K562 (cell line): Measurements from ENCODE around the gene CXCL6.

ENCODE experiments used
- CHD4 ChIP-seq: fragments of 200-600 bp; sonication (generic); IDR thresholded peaks from 3 replicates; pipeline ENCODE4 v1.6.1; 2012; ENCODE audit warnings: low read depth, mild to moderate bottlenecking, mixed read lengths, low read length, inconsistent platforms; ENCODE audit not compliant: insufficient read depth, insufficient replicate concordance, poor library complexity, severe bottlenecking
- DNMT1 ChIP-seq: fragments of 450-650 bp; IDR thresholded peaks from 2 replicates; pipeline ENCODE4 v1.6.1; 2016; ENCODE audit warnings: antibody characterized with exemption, mild to moderate bottlenecking
- ILK ChIP-seq: fragments of 450-650 bp; IDR thresholded peaks from 2 replicates; pipeline ENCODE4 v1.6.1; 2016; ENCODE audit warnings: missing genetic modification characterization, low read depth, mild to moderate bottlenecking, missing compliant biosample characterization, moderate library complexity, borderline replicate concordance
- PKNOX1 ChIP-seq: fragments of 450-650 bp; IDR thresholded peaks from 2 replicates; pipeline ENCODE4 v1.6.1; 2016
- PTTG1 ChIP-seq: fragments of 450-650 bp; IDR thresholded peaks from 2 replicates; pipeline ENCODE4 v1.6.1; 2016; ENCODE audit warnings: low read depth, mild to moderate bottlenecking, missing genetic modification characterization, missing compliant biosample characterization
- RAD51 ChIP-seq: fragments of 450-650 bp; IDR thresholded peaks from 2 replicates; pipeline ENCODE4 v1.7.1; 2016; ENCODE audit warnings: low read depth, mild to moderate bottlenecking, borderline replicate concordance
- TAF15 ChIP-seq: fragments of 200-400 bp; formaldehyde crosslinking; IDR thresholded peaks from 2 replicates; pipeline ENCODE4 v1.6.1; 2017; ENCODE audit warnings: mild to moderate bottlenecking, low read depth, low read length, moderate library complexity
- TGIF2 ChIP-seq: sonication (generic); formaldehyde crosslinking; IDR thresholded peaks from 2 replicates; pipeline ENCODE4 v1.8.1; 2022; ENCODE audit warnings: mild to moderate bottlenecking, missing genetic modification reagents, moderate library complexity
- WHSC1 ChIP-seq: IDR thresholded peaks from one replicate; pipeline ENCODE4 v1.6.1; 2012; ENCODE audit warnings: low read length, control low read depth, inconsistent platforms
- ZBTB43 ChIP-seq: sonication (generic); formaldehyde crosslinking; IDR thresholded peaks from 2 replicates; pipeline ENCODE4 v1.8.0; 2023; ENCODE audit warnings: mild to moderate bottlenecking, missing genetic modification reagents
- ZFP30 ChIP-seq: fragments of 250-450 bp; sonication (Bioruptor Pico); IDR thresholded peaks from 2 replicates; pipeline ENCODE4 v1.8.0; 2022; ENCODE audit warnings: moderate library complexity, mild to moderate bottlenecking, inconsistent platforms, borderline replicate concordance
- TF ChIP-seq, protein P1 (sequence below), 2 experiments: fragments of 450-650 bp; formaldehyde crosslinking in 1 of 2; IDR thresholded peaks; 2 replicates each; pipeline versions ENCODE4 v1.4.0 to v1.6.1; 2014 to 2020; ENCODE audit warnings: mild to moderate bottlenecking in 2 of 2, borderline replicate concordance in 1 of 2, low read depth in 1 of 2
- TF ChIP-seq, protein P2 (sequence below), 3 experiments: IDR thresholded peaks in 2 of 3; conservative IDR thresholded peaks in 1 of 3; 2 replicates each; pipeline ENCODE4 v1.5.1; 2011 to 2012; ENCODE audit warnings: low read length in 3 of 3, mild to moderate bottlenecking in 3 of 3, control low read depth in 2 of 3, improper control_type of control experiment in 1 of 3, inconsistent platforms in 1 of 3, low read depth in 1 of 3, mixed read lengths in 1 of 3, moderate library complexity in 1 of 3; ENCODE audit not compliant: insufficient read depth in 2 of 3

DNA sequence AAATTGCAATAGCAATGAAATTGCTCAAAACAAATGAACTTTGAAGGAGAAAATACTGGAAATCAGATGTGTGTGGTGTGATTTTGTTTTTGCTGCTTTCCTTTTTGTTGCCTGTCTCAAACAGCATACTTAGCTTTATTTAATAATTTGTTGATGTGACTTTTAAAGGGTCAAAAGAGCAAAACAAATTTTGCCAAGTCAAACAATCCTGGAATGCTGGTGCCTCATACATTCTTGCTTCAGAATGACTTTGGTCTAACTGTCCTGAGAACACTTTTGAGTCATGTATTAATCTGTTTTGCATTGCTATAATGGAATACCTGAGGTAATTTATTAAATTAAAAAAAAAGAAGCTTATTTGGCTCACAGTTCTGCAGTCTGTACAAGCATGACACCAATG is 20.0 kb downstream of the CXCL6 start:
- TF ChIP-seq DNMT1 = no peak
- TF ChIP-seq CHD4 = no peak
- TF ChIP-seq, protein P1, sequence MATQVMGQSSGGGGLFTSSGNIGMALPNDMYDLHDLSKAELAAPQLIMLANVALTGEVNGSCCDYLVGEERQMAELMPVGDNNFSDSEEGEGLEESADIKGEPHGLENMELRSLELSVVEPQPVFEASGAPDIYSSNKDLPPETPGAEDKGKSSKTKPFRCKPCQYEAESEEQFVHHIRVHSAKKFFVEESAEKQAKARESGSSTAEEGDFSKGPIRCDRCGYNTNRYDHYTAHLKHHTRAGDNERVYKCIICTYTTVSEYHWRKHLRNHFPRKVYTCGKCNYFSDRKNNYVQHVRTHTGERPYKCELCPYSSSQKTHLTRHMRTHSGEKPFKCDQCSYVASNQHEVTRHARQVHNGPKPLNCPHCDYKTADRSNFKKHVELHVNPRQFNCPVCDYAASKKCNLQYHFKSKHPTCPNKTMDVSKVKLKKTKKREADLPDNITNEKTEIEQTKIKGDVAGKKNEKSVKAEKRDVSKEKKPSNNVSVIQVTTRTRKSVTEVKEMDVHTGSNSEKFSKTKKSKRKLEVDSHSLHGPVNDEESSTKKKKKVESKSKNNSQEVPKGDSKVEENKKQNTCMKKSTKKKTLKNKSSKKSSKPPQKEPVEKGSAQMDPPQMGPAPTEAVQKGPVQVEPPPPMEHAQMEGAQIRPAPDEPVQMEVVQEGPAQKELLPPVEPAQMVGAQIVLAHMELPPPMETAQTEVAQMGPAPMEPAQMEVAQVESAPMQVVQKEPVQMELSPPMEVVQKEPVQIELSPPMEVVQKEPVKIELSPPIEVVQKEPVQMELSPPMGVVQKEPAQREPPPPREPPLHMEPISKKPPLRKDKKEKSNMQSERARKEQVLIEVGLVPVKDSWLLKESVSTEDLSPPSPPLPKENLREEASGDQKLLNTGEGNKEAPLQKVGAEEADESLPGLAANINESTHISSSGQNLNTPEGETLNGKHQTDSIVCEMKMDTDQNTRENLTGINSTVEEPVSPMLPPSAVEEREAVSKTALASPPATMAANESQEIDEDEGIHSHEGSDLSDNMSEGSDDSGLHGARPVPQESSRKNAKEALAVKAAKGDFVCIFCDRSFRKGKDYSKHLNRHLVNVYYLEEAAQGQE (IDR thresholded peaks at IDR 0.05; ENCODE audit: borderline replicate concordance) = no peak
- TF ChIP-seq, protein P1 (CRISPR knock-in tag; IDR thresholded peaks at IDR 0.05; ENCODE audit: low read depth) = no peak
- TF ChIP-seq PKNOX1 = no peak
- TF ChIP-seq ILK (tag) = no peak
- TF ChIP-seq TAF15 = no peak
- TF ChIP-seq, protein P2, sequence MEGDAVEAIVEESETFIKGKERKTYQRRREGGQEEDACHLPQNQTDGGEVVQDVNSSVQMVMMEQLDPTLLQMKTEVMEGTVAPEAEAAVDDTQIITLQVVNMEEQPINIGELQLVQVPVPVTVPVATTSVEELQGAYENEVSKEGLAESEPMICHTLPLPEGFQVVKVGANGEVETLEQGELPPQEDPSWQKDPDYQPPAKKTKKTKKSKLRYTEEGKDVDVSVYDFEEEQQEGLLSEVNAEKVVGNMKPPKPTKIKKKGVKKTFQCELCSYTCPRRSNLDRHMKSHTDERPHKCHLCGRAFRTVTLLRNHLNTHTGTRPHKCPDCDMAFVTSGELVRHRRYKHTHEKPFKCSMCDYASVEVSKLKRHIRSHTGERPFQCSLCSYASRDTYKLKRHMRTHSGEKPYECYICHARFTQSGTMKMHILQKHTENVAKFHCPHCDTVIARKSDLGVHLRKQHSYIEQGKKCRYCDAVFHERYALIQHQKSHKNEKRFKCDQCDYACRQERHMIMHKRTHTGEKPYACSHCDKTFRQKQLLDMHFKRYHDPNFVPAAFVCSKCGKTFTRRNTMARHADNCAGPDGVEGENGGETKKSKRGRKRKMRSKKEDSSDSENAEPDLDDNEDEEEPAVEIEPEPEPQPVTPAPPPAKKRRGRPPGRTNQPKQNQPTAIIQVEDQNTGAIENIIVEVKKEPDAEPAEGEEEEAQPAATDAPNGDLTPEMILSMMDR (IDR thresholded peaks at IDR 0.05 in 2 of 3, conservative IDR thresholded peaks at IDR 0.05 in 1 of 3; ENCODE audit: insufficient read depth in 2 of 3, low read depth in 1 of 3, low read length in 3 of 3) = no peak
- no peak for TF ChIP-seq ZFP30 (CRISPR knock-in tag)
- TF ChIP-seq WHSC1 = no peak
- TF ChIP-seq RAD51 = no peak
- TF ChIP-seq ZBTB43 = no peak
- no peak for TF ChIP-seq TGIF2
- no peak for TF ChIP-seq PTTG1 (tag)
